ENCODE data around the gene IKBKE.

DNA sequence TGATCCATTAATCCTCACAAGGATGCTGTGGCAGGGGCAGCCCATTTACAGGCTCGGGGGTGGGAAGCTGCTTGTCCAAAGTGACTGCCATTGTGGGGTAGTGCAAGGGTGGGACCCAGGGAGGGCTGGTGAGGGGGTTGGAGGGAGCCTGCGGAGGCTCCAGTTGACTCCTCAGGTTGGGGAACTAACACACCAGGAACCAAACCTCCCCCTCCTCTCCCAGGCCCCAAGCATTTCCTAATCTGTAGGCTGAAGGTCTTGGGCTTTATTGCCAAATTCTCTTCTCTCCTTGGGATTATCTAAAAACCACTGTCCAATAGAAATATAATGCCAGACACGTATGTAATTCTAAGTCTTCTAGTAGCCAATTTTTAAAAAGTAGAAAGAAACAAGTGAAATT, 18.2 kb downstream of the IKBKE start:
- no peak for TF ChIP-seq EZH2 (IDR thresholded peaks at IDR 0.05; ENCODE audit: low read length)
- TF ChIP-seq, protein P1, sequence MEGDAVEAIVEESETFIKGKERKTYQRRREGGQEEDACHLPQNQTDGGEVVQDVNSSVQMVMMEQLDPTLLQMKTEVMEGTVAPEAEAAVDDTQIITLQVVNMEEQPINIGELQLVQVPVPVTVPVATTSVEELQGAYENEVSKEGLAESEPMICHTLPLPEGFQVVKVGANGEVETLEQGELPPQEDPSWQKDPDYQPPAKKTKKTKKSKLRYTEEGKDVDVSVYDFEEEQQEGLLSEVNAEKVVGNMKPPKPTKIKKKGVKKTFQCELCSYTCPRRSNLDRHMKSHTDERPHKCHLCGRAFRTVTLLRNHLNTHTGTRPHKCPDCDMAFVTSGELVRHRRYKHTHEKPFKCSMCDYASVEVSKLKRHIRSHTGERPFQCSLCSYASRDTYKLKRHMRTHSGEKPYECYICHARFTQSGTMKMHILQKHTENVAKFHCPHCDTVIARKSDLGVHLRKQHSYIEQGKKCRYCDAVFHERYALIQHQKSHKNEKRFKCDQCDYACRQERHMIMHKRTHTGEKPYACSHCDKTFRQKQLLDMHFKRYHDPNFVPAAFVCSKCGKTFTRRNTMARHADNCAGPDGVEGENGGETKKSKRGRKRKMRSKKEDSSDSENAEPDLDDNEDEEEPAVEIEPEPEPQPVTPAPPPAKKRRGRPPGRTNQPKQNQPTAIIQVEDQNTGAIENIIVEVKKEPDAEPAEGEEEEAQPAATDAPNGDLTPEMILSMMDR (optimal IDR thresholded peaks at IDR 0.05 in 1 of 3, IDR thresholded peaks at IDR 0.05 in 1 of 3, conservative IDR thresholded peaks at IDR 0.05 in 1 of 3; ENCODE audit: extremely low read depth in 1 of 3, insufficient read depth in 2 of 3, low read length in 3 of 3): no peak

Data from keratinocyte (primary cell).